GM21528 (cell line): ENCODE results near the gene AIP.
"Not testable (repeated sequence)": the region's sequence is repeated elsewhere in the genome, so short reads cannot be mapped to it uniquely, and the experiment has no call there.

Experiments used
- ATAC-seq: cut with Tn5 transposase; IDR thresholded peaks from one replicate; pipeline ENCODE4 v1.9.1; 2021; ENCODE audit warnings: mild to moderate bottlenecking, moderate library complexity; ENCODE audit not compliant: unreplicated experiment, low FRiP score

Gene AIP

DNA sequence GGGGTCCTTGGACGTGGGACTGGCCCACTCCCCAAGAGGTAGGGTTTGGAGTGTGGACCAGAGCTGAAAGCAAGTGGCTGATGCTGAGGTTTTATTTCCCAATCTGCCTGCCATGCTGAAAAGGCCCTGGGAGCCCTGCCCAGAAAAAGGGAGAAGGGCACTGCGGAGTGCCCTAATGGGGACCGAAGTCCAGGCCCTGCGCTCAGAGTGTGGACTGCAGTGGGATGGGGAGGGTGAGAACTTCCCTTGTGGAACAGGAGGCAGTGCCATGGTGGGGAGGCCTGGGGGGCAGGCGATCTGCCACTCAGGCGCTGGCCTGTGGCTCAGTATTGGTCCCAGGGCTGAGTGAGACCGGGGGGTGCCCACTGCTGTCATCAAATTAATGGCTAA, 34.6 kb upstream of the AIP start:
- ATAC-seq, result no peak

DNA sequence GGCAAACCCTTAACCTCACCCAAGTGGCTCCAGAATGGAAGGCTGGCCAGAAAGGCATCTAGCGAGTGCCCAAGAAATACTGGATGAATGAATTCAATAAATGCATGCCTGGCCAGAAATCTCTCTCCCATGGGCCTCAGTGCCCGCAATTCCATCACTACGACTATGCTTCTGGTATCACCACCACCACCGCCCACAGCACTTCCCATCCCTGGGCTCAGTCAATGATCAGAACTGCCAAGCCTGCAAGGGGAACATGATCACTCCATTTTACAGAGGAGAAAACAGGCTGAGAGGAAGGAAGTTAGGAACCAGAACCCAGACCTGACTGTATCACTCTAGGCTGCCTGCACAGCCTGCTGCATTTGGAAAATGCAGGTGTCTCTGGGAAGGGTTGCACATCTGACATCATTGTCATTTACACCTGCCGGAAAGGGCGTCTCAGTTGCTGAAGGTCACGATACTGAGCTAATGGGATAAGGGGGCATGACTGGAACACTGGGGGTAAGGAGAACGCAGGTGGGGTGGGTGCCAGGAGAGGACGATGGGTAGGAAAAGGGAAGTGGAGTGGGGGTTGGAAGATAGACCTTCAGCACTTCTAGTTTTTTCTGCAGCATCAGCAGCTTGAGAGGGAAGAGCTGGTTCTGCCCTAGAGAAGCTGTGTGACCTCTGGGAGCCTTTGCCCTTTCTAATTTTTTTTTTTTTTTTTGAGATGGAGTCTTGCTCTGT, 33.5 kb upstream of the AIP start:
- no peak for ATAC-seq

DNA sequence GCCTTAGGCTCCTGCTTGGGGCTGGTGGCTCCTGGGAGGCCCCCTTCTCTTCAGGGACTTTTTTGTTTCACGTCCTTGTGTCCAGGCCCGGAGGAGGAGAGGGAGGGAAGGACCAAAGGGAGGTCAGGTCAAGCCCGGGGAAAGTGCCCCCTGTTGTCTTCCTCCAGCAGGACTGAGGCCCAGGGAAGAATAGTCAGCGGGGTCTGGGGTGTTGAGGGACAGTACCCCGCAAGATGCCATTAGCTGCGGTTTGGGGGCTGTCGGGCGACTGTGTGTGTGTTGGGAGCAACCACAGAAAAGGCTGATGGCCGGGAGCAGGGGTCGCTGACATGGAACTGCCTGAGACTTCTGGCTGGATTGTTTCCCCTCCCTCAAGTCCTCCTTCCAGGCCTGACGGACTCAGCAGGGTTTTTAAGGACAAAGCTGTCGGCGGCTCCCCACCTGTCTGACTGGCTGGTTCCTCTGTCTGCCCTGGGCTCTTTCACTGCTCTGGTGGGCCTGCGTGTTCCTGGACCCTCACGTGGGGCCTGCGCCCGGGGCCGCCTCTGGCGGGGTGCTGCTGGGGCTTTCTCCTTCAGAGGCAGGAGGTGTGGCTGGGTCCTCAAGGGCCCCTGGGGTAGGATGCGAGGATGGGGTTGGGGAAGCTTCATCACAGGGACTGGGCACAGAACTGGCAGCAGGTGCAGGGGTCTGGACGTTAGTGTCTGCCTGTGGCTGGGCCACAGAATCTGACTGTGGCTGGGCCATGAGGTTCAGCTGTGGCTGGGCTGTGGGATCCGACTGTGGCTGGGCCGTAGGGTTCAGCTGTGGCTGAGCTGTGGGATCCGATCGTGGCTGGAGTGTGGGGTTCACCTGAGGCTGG, 31.8 kb upstream of the AIP start:
- ATAC-seq, result no peak

DNA sequence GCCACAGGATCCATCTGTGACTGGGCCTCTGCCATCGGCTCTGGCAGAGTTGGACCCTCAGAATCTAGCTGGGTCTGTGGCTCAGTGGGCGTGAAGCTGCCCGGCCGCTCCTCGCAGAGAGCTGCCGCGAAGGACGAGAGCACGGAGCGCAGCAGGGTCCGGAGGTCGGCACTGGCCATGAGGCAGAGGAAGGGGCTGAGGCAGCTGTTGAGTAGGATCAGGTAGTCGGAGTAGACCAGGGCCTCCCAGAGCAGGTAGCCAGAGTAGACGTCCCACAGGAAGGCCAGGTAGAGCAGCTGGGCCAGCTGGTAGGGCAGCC, 31.2 kb upstream of the AIP start:
- no peak for ATAC-seq

DNA sequence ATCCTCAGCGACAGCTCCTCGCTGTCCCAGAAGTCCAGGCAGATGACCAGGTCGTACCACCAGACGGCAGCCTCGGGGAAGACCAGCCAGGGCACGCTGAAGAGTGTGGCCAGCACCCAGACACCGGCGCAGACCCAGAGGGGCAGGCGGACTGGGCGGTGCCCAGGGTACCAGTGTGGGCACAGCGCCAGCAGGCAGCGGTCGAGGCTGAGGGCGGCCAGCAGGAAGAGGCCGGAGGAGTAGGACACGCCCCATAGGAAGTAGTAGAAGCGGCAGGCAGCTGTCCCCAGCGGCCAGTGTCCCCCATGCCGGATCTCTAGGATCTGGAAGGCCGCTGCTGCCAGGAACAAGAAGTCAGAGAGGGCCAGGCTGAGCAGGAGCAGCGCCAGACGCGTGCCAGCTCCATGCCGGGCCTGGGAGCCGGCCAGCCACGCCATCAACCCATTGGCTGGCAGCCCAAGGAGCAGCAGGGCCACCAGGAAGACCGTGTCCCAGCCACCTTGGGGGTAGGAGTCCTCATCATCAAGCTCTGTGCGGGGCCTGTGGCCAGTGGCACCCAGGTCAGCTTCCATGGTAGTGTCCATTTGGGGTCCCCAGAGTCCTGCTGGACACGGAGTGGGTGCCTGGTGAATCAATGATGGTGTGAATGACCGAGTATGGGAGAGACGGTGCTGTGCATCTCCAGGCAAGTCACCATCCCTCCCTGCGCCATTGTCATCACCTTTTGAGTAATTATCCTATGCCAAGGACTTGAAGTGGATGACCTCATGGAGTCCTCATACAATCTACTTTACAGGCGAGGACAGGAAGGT, 30.5 kb upstream of the AIP start, which contains the start of gene GPR152:
Gene GPR152, minus strand, starts transcription at position 589 of the 812 bp plus-strand sequence. Its CDS starts 5 bp downstream, at position 584.
- ATAC-seq, result no peak

DNA sequence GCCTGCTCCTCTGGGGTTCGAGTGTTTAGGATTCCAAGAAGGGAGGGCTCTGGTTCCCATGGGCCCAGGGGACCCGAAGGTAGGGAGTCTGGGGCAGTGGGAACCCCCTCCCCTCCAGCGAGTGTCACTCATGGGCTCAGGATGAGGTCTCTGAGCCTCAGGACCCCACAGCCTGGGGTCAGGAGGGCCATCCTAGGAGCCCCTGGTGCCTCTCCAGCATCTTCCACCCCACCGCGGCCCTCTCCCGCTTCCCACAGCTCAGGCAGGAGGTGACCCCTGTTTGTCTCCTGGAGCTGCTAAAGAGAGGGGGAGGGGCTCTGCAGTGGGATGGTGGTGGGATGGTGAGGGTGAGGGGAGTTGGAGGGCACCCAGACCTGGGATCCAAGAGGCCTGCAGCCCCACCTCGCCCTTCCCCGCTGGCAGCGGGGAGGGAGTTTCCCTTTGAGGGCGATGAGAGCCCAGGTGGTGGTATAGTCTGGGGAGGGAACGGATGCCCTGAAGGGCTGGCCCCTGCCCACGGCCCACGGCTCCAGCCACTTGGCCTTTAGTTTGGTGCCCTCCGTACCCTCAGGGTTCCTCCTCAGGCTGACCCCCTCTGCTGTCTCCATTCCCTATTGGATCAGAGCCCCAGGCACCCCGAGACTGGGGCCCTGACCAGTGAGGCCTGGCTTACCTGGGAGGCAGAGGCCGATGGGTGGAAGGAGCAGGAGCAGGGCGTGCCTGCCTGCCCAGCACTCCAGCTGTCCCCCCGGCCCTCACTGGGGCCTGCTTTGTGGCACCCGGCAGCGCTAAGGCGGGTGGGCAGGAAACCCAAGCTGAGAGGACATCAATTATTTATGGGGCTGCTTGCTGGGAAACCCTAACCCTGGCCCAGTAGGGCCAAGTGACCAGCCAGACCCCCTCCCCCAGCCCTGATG, 28.8 kb upstream of the AIP start:
- ATAC-seq, result no peak

DNA sequence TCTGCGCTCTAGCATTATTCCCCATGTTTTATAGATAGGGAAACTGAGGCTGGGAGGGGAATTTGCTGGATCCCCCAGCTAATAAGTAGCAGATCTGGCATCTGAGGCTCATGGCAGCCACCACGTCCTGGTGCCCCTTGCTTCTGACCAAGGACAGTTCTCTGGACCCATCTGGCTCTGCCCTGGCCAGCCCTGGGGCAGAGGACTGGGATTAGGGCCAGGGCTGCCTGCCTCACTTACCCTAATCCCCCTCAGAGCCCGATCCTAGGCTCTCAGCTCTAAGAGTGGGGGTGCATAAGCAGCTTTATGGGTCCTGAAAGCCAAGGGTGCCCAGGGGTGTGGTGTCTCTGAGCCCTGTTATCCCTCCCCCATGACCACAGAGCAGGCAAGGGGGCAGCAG, 27.8 kb upstream of the AIP start, which contains the start of gene CABP4:
Gene CABP4, plus strand, starts transcription at position 301 of the 400 bp plus-strand sequence. Its CDS starts 70 bp downstream, at position 371.
- no peak for ATAC-seq

DNA sequence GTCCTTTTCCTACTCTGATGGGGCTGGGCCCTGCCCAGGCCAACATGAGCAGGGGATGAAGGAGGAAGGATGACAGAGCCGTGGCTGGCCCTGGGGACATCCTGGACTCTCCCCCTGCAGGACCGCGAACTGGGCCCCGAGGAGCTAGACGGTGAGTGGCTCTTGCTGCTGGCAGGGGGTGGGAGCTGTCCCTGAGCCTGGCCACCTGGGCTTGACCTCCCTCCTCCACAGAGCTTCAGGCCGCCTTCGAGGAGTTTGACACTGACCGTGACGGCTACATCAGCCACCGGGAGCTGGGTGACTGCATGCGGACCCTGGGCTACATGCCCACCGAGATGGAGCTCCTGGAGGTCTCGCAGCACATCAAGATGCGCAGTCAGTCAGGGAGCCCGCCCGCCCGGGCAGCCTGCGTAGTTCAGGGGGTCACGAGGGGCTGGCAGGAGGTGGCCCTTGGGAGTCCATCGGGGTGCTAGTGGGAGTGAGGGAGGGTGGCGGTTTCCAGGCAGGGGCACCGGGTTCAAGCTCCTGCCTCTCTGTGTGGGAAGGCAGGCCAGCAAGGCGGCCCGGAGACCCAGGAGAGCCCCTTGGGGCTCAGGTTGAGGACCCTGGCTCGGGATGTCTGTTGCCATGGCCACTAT, 26.6 kb upstream of the AIP start:
- ATAC-seq, result no peak

DNA sequence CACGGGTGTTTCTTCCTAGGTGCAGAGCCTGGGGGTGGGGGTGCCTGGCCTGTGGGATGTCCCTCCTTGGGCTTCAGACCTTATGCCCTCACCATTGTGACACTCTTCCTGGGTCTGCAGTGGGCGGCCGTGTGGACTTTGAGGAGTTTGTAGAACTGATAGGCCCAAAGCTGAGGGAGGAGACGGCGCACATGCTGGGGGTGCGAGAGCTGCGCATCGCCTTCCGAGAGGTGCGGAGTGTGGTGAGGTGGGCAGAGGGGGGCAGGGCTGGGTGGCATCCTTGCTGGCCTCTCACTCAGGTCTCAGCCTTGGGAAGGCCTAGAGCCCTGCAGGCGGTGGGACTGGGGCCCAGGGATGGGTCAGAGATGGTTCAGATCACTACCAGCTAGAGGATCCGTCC, 25.4 kb upstream of the AIP start:
- ATAC-seq, result no peak

DNA sequence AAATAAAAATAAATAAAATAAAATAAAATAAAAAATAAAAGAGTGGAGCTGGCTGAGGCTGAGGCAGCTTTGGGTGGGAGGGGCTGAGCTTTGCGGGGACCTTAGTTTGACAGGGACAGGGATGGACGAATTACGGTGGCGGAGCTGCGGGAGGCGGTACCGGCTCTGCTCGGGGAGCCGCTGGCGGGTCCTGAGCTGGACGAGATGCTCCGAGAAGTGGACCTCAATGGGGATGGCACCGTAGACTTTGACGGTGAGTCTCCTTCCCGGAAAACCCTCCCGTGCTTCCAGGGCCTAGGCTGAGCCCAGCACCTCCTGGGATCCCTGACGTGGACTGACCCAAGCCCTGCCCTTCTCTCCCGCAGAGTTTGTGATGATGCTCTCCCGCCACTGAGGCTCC, 24.6 kb upstream of the AIP start:
- ATAC-seq, result no peak

DNA sequence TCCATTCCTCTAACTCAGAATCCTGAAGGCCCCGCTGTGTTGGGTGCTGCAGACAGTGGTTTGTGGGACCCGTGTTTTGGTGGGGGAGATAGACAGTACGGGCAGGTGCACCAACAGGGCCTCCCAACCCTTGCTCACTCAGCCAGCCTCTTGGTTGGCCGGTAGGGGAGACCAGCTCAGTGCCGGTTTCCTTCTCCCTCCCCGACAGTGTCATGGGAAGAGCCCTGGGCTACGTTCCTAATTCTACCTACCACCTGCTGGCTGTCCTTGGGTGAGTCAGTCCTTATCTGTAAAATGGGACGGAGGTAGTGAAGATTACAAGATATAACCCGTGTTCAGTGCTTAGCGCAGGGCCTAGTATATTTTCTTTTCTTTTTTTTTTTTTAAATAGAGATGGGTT, 19.6 kb upstream of the AIP start:
- no peak for ATAC-seq

DNA sequence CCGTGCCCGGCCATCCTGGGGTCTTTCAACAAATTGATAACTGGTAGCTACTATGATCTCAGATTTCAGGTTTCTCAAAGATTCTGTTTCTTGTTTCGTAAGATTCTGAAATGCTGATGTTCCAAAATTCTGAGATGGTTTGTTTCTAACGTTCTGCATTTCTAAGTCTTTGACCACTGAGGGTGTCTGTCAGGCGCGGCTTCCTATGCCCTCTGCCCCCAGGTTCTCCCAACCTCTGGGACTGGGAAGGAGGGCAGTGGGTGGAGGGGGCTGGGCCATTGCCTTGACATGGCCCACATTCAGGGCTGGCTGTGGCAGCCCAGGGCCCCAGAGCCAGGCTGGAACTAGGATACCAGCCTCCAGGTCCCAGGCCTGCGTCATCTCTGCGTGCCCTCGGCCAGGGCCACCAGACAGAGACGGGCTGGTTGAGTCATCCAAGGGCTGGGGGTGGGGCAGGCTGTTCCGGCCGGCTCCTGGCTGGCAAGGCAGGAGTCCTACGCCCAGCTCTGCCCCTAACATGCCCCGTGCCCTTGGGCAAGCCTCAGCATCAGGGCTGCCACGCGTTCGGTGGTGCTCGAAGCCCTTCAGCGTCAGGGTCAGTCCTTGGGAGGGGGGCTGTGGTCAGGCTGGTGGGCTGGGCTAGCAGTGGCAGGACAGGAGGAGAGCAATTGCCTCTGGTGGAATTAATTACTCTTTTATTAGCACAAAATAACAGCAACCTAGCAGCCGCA, 19.0 kb upstream of the AIP start:
- no peak for ATAC-seq

DNA sequence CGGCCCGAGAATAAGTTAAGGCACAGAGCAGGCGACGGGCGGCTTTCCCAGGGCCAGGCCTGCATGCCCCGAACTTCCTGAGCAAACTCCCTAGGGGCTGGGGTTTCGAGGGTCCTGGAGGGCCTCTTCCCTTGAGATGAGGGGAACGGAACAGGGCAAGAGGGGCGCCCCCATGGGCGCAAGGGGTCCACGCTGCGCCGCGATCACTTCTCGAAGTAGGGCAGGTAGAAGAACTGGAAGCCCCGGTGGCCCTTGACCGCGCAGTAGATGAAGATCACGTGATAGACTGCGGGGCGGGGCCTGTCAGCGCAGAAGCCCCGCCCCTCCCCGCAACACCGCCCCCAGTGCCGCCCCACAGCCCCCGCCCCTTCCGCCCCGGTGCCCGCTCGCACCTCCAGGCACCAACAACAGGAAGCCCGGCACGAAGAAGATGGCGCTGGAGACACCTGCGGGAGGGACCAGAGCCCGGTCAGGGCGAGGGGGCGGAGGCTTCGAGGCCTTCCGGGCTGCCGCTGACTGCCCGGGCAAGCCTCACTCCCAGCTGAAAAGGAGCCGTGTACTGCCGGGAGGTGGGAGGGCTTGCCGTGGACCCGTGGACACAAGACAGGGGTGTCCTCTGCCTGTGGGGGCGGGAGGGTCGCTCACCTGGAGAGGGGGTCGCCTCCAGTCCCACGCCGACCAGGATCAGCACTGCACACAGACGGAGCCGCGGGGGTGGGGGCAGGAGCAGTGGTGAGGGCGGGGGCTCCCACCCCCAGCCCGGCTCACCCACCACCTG, 18.2 kb upstream of the AIP start:
- peak; percentile 52 for ATAC-seq

DNA sequence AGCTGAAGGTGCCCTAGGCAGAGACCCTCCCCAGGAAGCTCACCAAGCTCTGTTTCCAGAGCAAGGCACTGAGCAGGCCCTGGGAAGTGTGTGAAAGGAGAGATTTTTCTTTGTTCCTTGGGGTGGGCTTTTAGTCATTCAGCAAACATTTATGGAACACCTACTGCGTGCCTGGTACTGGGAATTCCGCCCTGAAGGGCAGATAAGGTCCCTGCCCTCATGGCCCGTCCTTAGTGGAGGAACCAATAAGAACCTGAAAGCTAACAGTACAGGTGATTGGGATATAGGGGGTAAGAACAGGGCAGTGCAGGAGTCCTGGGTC, 17.7 kb upstream of the AIP start:
- no peak for ATAC-seq

DNA sequence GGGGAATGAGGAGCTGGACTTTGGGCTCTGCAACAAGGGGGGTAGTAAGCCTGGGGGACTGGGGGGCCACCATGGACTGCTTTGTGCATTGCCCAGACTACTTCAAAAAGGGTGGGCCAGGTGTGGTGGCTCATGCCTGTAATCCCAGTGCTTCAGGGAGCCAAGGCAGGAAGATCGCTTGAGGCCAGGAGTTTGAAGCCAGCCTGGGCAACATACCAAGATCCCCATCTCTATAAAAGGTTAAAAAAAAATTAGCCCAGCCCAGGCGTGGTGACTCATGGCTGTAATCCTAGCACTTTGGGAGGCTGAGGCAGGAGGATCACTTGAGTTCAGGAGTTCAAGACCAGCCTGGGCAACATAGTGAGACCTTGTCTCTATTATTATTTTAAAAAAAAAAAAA, 17.3 kb upstream of the AIP start:
- not testable (repeated sequence) for ATAC-seq

DNA sequence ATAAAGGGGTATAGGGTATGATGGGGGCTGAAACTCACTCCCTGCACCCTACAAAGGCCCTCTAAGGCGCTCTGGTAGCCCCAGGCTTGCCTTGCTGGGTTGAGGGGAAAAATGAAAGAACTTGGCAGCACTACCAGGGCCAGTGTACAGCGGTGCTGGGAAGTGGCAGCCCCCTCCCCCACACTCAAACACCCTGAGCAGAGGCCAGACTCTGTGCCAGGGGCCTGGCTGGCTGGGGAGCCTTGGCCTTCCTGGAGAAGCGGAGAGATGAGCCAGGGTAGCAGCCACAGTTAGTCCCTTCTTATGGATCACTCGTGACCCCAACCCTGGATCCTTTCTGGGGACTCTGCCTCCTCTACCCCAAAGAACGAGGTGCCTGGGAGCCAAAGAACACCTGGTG, 16.5 kb upstream of the AIP start:
- no peak for ATAC-seq

DNA sequence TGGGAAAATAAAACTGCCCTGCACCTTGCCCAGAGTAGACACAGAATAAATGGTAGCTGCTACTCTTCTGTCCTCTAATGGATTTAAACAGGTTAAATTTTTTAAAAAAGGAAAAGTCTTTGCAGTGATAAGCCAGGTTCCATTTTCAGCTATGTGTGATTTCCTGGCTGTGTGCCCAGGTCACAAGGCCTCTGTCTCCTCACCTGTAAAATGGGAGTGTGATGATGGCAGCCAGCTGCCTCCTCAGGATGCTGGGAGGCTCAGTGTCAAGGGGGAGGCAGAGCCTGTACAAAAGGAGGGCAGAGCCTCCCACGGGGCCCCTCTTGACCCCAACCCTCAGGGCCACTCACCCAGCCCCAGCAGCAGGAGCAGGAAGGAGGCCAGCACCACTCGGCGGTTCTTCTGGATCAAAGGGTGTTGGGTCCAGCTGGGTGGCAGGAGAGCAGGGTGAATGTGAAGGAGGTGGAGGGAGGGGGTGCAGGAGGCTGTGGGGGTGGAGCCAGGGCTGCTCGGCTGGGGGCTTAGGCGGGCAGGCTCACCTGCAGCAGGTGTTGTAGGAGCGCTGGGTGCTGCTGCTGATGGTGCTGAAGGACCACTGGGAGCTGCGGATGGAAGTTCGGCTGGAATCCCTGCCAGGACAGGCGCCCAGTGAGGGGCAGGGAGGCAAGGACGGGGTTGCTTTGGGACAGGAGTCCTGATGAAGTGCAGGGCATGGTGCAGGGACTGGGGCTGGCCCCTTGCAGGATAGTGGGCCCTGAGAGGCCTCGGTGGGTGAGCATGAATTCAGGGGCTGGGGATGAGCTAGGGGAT, 15.7 kb upstream of the AIP start:
- no peak for ATAC-seq

DNA sequence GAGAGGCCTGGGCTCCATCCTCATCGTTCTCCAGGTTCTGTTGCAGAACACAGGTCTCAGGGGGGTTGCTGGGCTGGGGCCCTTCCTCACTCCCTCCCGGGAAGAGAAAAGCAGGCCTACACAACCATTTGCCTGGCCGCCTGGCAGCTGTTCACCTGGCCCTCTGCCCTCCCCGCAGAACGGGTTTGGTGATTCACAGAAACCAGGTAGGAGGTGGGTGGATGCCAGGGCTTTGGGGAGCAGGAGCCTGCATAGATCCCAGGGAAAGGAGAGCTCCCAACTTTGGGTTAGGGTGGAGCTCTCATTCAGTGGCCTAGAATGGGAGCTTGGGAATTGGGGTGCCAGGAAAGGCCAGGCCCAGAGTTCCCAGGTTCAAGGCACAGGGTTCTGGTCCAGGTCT, 14.8 kb upstream of the AIP start:
- no peak for ATAC-seq
